H9 (cell line): ENCODE results near the gene PPFIBP1. TPM values are rescaled to one million over a fixed set of nuclear protein-coding genes. Genes with fewer than 3 reads are reported as not detected.

Experiments
- DNase-seq: peaks from one replicate; pipeline ENCODE4 v3.0.0-alpha.2; 2017
- H2AFZ ChIP-seq: one replicate; pipeline ENCODE4 v1.6.1; 2013; ENCODE audit warnings: mild to moderate bottlenecking, low read length, control low read depth, moderate library complexity
- H2AK5ac ChIP-seq: 2 replicates; pipeline ENCODE4 v1.6.1; 2013; ENCODE audit warnings: low read length, control low read depth, mixed read lengths; ENCODE audit not compliant: insufficient read length
- H2BK120ac ChIP-seq: one replicate; pipeline ENCODE4 v1.6.1; 2013; ENCODE audit warnings: low read depth, mild to moderate bottlenecking, low read length, control low read depth, inconsistent platforms; ENCODE audit not compliant: poor library complexity, severe bottlenecking
- H2BK12ac ChIP-seq: 2 replicates; pipeline ENCODE4 v1.6.1; 2013; ENCODE audit warnings: low read length, control low read depth, mixed read lengths, low read depth; ENCODE audit not compliant: insufficient read length
- H2BK15ac ChIP-seq: 2 replicates; pipeline ENCODE4 v1.6.1; 2013; ENCODE audit warnings: low read depth, low read length, control low read depth
- H2BK20ac ChIP-seq: one replicate; pipeline ENCODE4 v1.6.1; 2013; ENCODE audit warnings: low read depth, mild to moderate bottlenecking, low read length, control low read depth, inconsistent platforms; ENCODE audit not compliant: poor library complexity, severe bottlenecking
- H2BK5ac ChIP-seq: 2 replicates; pipeline ENCODE4 v1.6.1; 2013; ENCODE audit warnings: low read length, control low read depth, mixed read lengths; ENCODE audit not compliant: insufficient read length
- H3K14ac ChIP-seq: 2 replicates; pipeline ENCODE4 v1.6.1; 2013; ENCODE audit warnings: low read length, control low read depth; ENCODE audit not compliant: insufficient read depth
- H3K18ac ChIP-seq: 2 replicates; pipeline ENCODE4 v1.6.1; 2013; ENCODE audit warnings: low read depth, mild to moderate bottlenecking, mixed read lengths, low read length, control low read depth; ENCODE audit not compliant: insufficient read length
- H3K23ac ChIP-seq: 2 replicates; pipeline ENCODE4 v1.6.1; 2013; ENCODE audit warnings: low read length, control low read depth, mixed read lengths, low read depth; ENCODE audit not compliant: insufficient read length
- H3K23me2 ChIP-seq: 2 replicates; pipeline ENCODE4 v1.6.1; 2013; ENCODE audit warnings: low read depth, mild to moderate bottlenecking, mixed read lengths, low read length, control low read depth; ENCODE audit not compliant: insufficient read length, poor library complexity, severe bottlenecking
- H3K27ac ChIP-seq: 2 replicates; pipeline ENCODE4 v1.5.1; 2013; ENCODE audit warnings: low read length, control low read depth, mixed read lengths, low read depth; ENCODE audit not compliant: insufficient read length
- H3K27me3 ChIP-seq: 2 replicates; pipeline ENCODE4 v1.6.1; 2013; ENCODE audit warnings: low read length, control low read depth, inconsistent platforms; ENCODE audit not compliant: insufficient read depth
- H3K4ac ChIP-seq: 2 replicates; pipeline ENCODE4 v1.6.1; 2013; ENCODE audit warnings: low read depth, mild to moderate bottlenecking, control low read depth, inconsistent platforms, low read length, moderate library complexity
- H3K4me1 ChIP-seq: 2 replicates; pipeline ENCODE4 v1.6.1; 2013; ENCODE audit warnings: low read length, control low read depth, inconsistent platforms; ENCODE audit not compliant: insufficient read depth
- H3K4me2 ChIP-seq: 2 replicates; pipeline ENCODE4 v1.6.1; 2013; ENCODE audit warnings: low read length, control low read depth, mixed read lengths; ENCODE audit not compliant: insufficient read length, insufficient read depth
- H3K56ac ChIP-seq: 2 replicates; pipeline ENCODE4 v1.6.1; 2013; ENCODE audit warnings: low read depth, mild to moderate bottlenecking, mixed read lengths, low read length, control low read depth; ENCODE audit not compliant: insufficient read length
- H3K79me1 ChIP-seq: 2 replicates; pipeline ENCODE4 v1.6.1; 2013; ENCODE audit warnings: low read depth, mild to moderate bottlenecking, moderate library complexity, low read length, control low read depth, inconsistent platforms; ENCODE audit not compliant: insufficient read depth, poor library complexity, severe bottlenecking
- H3K79me2 ChIP-seq: 2 replicates; pipeline ENCODE4 v1.6.1; 2013; ENCODE audit warnings: low read length, control low read depth, inconsistent platforms; ENCODE audit not compliant: insufficient read depth
- H3K9ac ChIP-seq: 2 replicates; pipeline ENCODE4 v1.6.1; 2013; ENCODE audit warnings: low read length, control low read depth, mixed read lengths; ENCODE audit not compliant: insufficient read length; ENCODE audit errors: extremely low read depth
- H3K9me3 ChIP-seq: one replicate; pipeline ENCODE4 v1.6.1; 2013; ENCODE audit warnings: low read depth, low read length, inconsistent platforms; ENCODE audit not compliant: control insufficient read depth
- H3T11ph ChIP-seq: one replicate; pipeline ENCODE4 v1.6.1; 2013; ENCODE audit warnings: mild to moderate bottlenecking, low read length, control low read depth, inconsistent platforms
- H4K20me1 ChIP-seq: one replicate; pipeline ENCODE4 v1.6.1; 2013; ENCODE audit not compliant: control insufficient read depth, insufficient read length, insufficient read depth
- H4K5ac ChIP-seq: 2 replicates; pipeline ENCODE4 v1.6.1; 2013; ENCODE audit warnings: low read depth, mild to moderate bottlenecking, mixed read lengths, low read length, control low read depth; ENCODE audit not compliant: insufficient read length
- H4K8ac ChIP-seq: replicated peaks from 2 replicates; pipeline ENCODE4 v1.6.1; 2013; ENCODE audit warnings: low read length, control low read depth, mixed read lengths, low read depth; ENCODE audit not compliant: insufficient read length
- H4K91ac ChIP-seq: 2 replicates; pipeline ENCODE4 v1.6.1; 2013; ENCODE audit warnings: low read depth, mild to moderate bottlenecking, moderate library complexity, mixed read lengths, low read length, control low read depth; ENCODE audit not compliant: insufficient read length
- H3K27ac Mint-ChIP-seq, 3 experiments: 2 replicates in 2 of 3; 3 replicates in 1 of 3; pipeline ENCODE4 v1.8.0; 2020 to 2021; ENCODE audit warnings: mixed read lengths in 3 of 3, mild to moderate bottlenecking in 1 of 3, moderate library complexity in 1 of 3
- H3K27me3 Mint-ChIP-seq: 2 replicates; pipeline ENCODE4 v1.8.0; 2021; ENCODE audit warnings: low read depth, mild to moderate bottlenecking, moderate library complexity, mixed read lengths
- H3K36me3 Mint-ChIP-seq, 3 experiments: 2 replicates in 2 of 3; 3 replicates in 1 of 3; pipeline ENCODE4 v1.8.0; 2020 to 2021; ENCODE audit warnings: low read depth in 3 of 3, mixed read lengths in 3 of 3; ENCODE audit not compliant: insufficient read depth in 1 of 3
- H3K4me1 Mint-ChIP-seq, 2 experiments: 2 replicates each; pipeline ENCODE4 v1.8.0; 2020; ENCODE audit warnings: mixed read lengths in 2 of 2
- H3K4me3 Mint-ChIP-seq, 2 experiments: 2 replicates in 1 of 2; 3 replicates in 1 of 2; pipeline ENCODE4 v1.8.0; 2020 to 2021; ENCODE audit warnings: mild to moderate bottlenecking in 2 of 2, mixed read lengths in 2 of 2, moderate library complexity in 1 of 2
- H3K9me3 Mint-ChIP-seq, 2 experiments: 2 replicates in 1 of 2; 3 replicates in 1 of 2; pipeline ENCODE4 v1.8.0; 2020; ENCODE audit warnings: mild to moderate bottlenecking in 2 of 2, mixed read lengths in 2 of 2, moderate library complexity in 1 of 2
- WGBS: extraction: QIAGEN DNeasy Blood & Tissue Kit; methylation state at CpG from one replicate; pipeline ENCODE4 v1.1.7; 2013; ENCODE audit warnings: missing lambda C conversion rate, low lambda C conversion rate, mixed read lengths; ENCODE audit not compliant: insufficient read length; ENCODE audit errors: extremely low coverage; 5-methylcytosine and 5-hydroxymethylcytosine counted together
- total RNA-seq: library from RNA; stranded (reverse); gene quantifications from 2 replicates; pipeline ENCODE4 v1.2.1, GENCODE V29; 2021
- TF ChIP-seq, protein P1 (sequence below): fragments of 200-600 bp; sonication (generic); conservative IDR thresholded peaks from 3 replicates; pipeline ENCODE4 v1.8.0; 2021; ENCODE audit warnings: antibody characterized with exemption, mild to moderate bottlenecking

PPFIBP1 gene
- total RNA-seq, 1 experiment from 2014 or later = 29.2 TPM

DNA sequence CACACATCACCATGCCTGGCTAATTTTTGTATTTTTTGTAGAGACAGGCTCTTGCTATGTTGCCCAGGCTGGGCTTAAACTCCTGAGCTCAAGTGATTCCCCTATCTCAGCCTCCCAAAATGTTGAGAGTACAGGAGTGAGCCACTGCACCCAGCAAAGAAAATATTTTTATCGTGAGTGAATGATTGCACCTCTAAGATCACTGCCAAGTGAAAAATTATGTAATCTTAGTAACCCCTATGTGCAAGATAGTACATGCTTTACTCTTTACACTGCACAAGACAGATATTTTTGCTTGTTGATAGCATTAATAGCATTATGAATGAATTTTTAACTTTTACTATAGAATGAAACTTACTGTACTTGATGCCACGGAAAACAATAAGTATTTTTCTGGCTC is 183.2 kb downstream of the PPFIBP1 start:
- H3K9me3 ChIP-seq = no peaks in the 10 kb centered on the region
- WGBS = no CpG with 5 or more reads among the region's 2 CpGs
- no peak overlapping the region for H2AK5ac ChIP-seq
- TF ChIP-seq, protein P1, sequence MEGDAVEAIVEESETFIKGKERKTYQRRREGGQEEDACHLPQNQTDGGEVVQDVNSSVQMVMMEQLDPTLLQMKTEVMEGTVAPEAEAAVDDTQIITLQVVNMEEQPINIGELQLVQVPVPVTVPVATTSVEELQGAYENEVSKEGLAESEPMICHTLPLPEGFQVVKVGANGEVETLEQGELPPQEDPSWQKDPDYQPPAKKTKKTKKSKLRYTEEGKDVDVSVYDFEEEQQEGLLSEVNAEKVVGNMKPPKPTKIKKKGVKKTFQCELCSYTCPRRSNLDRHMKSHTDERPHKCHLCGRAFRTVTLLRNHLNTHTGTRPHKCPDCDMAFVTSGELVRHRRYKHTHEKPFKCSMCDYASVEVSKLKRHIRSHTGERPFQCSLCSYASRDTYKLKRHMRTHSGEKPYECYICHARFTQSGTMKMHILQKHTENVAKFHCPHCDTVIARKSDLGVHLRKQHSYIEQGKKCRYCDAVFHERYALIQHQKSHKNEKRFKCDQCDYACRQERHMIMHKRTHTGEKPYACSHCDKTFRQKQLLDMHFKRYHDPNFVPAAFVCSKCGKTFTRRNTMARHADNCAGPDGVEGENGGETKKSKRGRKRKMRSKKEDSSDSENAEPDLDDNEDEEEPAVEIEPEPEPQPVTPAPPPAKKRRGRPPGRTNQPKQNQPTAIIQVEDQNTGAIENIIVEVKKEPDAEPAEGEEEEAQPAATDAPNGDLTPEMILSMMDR = no peak
- Mint-ChIP-seq H3K9me3 (peaks cover 0 to 6% of the 10 kb centered on the region in 2 experiments; a peak in 1 of 5 replicates), H3K4me3 (no peak overlapping the region), H3K36me3 (peaks cover under 1% of the 10 kb centered on the region in 3 experiments; a peak in 3 of 7 replicates), H3K27me3 (no peaks in the 10 kb centered on the region; the same call in 1 of the 2 replicates), H3K27ac (no peak overlapping the region), H3K4me1 (peaks cover 12 to 20% of the 10 kb centered on the region in 2 experiments)
- no peak overlapping the region for H2BK5ac ChIP-seq
- no peak overlapping the region for H2BK12ac ChIP-seq
- H3K23me2 ChIP-seq = peaks cover 5% of the 10 kb centered on the region
- H3K9ac ChIP-seq = no peak overlapping the region
- no peak for DNase-seq
- no peak overlapping the region for H3K18ac ChIP-seq
- H2AFZ ChIP-seq = no peak overlapping the region
- H2BK20ac ChIP-seq = no peak overlapping the region
- H2BK15ac ChIP-seq = no peak overlapping the region
- H3K27me3 ChIP-seq = no peaks in the 10 kb centered on the region
- no peak overlapping the region for H4K5ac ChIP-seq
- H3K27ac ChIP-seq = no peak overlapping the region
- no peak overlapping the region for H3T11ph ChIP-seq
- no peak overlapping the region for H3K14ac ChIP-seq
- no peaks in the 10 kb centered on the region for H4K20me1 ChIP-seq
- no peaks in the 10 kb centered on the region for H3K4me1 ChIP-seq
- H3K23ac ChIP-seq = no peak overlapping the region
- H3K79me1 ChIP-seq = peaks cover 2% of the 10 kb centered on the region
- no peak overlapping the region for H4K91ac ChIP-seq
- no peak overlapping the region for H3K4ac ChIP-seq
- H3K56ac ChIP-seq = no peak overlapping the region
- H3K4me2 ChIP-seq = no peak overlapping the region
- H3K79me2 ChIP-seq = peaks cover 3% of the 10 kb centered on the region; the same call in 1 of the 2 replicates
- H2BK120ac ChIP-seq = no peak overlapping the region
- H4K8ac ChIP-seq = no peak overlapping the region
